GM19099 (cell line): ENCODE results near the gene PRSS56.

Experiments used
- POLR2A ChIP-seq: IDR thresholded peaks from 3 replicates; pipeline ENCODE4 v1.6.1; 2011; ENCODE audit warnings: low read depth; ENCODE audit not compliant: insufficient read length; ENCODE audit errors: extremely low read depth

PRSS56 gene

DNA sequence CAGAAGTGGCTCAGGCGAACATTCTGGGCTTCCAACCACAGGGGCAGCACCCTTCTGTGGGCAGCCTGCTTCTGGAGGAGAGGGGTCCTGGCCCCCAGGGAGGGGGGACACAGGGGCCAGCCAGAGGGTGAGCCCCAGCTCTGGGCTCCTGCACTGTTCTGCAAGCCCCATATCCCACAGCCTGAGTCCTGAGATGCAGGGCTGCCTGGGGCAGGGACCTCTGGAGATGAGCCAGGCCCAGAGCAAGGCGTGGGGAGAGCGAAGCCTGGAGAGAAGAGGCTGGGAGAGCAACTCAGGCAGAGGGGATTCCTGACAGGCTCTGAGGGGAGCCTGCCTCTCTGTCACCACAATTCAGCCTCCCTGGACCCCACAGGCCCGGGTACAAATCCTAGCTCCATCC, 13.5 kb upstream of the PRSS56 start:
- TF ChIP-seq POLR2A: no peak

DNA sequence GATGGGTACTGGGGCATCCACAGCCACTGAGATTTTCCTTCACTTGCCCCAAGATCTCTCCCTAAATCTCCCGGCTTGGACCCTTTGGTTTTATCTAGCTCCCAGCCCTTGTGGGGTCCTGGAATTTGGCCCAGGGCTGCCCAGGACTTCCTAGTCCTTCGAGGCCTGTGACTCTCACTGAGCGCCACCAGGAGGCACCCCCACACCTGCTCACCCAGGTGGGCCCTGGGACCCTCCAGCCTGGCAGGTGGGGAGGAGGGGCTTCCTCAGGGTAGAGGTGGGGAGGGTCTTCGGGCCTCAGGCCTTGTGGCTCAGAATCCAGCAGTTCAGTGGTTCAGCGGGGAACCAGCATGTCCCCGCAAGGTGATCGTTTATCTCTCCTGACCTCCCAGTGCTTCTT, 11.9 kb upstream of the PRSS56 start:
- TF ChIP-seq POLR2A: no peak

DNA sequence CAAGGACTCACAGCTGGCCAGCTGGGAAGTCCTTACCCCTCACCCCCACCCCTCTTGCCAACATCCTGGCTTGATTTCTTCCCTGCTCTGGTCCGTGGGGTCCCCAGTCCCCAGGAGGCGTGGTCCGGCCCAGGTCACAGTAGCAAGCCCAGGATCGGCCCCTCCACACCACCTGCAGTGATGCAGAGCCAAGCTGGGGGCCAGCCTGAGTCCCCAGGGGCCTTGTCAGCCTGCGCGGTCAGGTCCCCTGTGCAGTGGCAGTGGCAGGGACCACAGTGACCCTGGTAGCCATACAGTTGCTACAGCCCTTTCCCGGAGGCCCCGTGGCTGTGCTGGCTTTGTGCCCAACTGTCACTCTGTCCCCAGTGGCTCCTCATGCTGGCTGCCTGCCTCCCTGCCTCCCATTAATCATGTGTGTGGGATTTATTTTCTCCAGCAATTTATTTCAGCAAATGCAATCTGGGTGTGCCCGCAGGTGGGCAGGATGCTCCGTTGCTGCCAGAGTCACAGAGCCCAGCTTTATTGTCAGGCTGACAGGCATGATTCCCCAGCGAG, 8.8 kb upstream of the PRSS56 start:
- no peak for TF ChIP-seq POLR2A

DNA sequence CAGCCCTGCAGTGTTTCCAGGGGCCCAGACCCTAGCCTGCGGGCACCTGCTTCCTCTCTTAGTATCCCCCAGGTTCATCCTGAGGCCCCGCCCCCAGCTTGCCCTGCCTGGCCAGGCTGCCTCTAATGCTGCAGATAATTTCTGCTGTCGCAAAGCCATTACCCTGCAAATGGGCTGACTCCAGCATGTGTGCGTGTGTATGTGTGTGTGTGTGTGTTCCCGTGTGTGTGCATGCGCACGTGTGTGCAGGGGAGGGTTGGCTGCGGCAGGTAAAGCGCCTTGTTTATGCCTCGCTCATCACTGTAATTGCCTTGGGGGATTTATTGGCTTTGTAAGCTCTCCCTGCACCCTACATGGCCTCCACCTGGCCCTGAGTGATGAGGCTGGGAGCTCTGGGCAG, 7.6 kb upstream of the PRSS56 start:
- TF ChIP-seq POLR2A: no peak

DNA sequence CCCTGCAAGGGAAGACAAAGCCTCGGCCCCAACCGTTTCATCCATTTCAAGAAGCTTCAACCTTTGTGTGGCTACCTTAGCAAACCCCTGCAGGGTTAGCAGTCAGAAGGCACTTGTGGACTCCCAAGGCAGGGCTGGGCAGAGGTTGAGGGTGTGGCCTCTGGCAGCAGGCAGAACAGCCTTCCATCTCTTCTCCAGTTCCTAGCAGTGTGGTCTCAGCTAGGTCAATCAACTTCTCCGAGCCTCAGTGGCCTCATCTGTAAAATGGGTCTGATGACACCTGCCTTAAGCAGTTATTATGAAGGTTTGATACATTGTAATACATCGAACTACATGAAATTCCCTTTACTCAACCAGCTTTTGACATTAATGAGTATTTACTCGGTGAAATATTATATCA, 6.8 kb upstream of the PRSS56 start:
- TF ChIP-seq POLR2A: no peak

DNA sequence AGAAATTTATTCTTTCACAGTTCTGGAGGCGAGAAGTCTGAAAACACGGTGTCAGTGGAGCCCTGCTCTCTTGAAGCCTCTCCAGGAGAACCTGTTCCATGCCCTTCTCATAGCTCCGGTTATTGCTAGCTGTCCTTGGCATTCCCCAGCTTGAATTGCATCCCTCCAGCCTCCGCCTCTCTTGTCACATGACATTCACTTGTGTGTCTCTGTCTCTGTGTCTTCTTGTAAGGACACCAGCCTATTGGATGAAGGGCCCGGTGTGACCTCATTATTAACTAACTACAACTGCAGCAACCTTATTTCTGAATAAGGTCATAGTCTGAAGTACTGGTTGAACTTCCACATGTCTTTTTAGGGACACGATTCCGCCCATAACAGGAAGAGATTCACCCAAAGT, 4.5 kb upstream of the PRSS56 start:
- no peak for TF ChIP-seq POLR2A

DNA sequence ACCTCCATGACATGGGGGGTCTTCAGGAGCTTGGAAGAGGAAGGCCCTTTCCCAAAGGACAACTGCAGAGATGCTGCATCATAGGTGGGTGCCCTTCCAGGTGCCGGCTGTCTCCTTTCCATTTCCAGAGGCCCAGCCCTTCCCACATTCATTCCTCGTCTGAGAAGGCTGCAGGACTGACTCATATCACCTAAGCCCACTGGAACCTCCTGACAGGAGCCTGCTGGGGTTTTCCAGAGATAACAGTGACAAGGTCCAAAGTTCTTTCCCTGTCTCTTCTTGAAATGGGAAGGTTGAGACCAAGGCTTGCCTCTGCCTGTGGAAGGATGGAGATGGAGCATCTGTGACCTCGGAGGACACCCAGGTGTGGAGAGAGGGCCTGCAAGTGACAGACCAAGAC, 3.6 kb upstream of the PRSS56 start:
- no peak for TF ChIP-seq POLR2A

DNA sequence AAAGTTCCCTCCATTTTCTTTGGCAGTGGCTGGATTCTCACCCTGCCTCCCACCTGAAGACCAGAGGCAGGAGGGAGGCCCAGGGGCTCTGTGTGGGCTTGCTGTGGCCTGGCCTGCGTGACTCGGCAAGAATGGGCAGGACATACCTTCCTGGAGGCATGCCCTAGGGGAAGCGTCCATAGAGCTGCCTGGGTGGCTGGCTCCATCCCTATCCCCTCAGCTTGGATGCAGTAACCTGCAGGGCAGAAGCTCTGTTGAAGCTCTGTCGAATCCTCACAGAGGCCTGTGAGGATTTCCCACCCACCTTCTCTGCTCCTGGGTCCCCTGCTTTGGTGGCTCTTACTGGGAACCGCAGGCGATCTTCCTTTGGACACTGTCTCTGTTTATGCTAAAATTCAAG, 1.3 kb upstream of the PRSS56 start:
- TF ChIP-seq POLR2A: no peak

DNA sequence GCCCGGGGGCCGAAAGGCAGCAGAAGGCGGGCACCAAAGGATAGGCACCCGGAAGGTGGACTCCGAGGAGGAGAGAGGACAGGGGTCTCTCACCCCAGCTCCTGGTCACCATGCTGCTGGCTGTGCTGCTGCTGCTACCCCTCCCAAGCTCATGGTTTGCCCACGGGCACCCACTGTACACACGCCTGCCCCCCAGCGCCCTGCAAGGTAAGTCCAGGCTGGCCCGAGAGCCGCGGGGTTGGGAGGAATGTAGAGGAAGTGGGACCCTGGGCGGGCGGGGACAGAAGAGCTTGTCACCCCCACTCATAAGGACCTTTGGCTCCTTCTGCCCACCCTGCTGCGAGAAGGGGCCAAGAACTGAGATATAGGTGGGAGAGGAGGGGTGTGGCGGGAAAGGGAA, 301 bp downstream of the PRSS56 start:
- no peak for TF ChIP-seq POLR2A

DNA sequence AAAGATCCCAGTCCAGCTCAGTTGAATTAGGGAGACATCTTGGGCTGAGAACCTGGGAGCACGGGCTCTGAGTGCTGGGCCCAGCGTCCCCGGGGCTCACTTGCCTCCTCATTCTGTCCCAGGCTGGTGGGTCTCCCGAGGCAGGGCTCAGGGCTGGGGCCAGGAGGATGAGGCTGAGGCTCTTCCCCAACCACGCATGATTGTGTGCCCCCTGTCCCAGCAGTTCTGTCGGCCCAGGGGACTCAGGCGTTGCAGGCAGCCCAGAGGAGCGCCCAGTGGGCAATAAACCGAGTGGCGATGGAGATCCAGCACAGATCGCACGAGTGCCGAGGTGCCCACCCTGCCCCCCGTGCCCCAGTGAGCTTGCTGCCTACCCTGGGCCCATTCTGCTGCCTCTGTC, 910 bp downstream of the PRSS56 start:
- no peak for TF ChIP-seq POLR2A

DNA sequence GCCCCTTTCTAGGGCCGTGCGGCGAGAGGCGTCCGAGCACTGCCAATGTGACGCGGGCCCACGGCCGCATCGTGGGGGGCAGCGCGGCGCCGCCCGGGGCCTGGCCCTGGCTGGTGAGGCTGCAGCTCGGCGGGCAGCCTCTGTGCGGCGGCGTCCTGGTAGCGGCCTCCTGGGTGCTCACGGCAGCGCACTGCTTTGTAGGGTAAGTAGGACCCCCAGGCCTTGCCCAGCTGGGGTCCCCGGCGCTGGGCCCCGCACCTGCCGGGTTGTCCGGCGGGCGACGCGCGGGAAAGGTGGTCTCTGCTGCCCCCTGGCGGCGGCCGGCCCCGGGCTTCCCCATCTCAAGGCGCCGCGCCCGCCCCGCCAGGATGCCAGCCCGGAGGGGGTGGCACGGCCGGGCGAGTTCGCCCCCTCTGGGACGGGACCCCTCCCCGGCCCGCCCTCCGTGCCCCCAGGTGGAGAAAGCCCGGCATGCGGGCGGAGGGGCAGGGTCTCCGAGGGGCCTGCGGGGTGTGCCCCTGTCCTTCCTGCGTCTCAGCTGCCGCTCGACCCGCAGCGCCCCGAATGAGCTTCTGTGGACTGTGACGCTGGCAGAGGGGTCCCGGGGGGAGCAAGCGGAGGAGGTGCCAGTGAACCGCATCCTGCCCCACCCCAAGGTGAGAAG, 1.9 kb downstream of the PRSS56 start:
- no peak for TF ChIP-seq POLR2A

DNA sequence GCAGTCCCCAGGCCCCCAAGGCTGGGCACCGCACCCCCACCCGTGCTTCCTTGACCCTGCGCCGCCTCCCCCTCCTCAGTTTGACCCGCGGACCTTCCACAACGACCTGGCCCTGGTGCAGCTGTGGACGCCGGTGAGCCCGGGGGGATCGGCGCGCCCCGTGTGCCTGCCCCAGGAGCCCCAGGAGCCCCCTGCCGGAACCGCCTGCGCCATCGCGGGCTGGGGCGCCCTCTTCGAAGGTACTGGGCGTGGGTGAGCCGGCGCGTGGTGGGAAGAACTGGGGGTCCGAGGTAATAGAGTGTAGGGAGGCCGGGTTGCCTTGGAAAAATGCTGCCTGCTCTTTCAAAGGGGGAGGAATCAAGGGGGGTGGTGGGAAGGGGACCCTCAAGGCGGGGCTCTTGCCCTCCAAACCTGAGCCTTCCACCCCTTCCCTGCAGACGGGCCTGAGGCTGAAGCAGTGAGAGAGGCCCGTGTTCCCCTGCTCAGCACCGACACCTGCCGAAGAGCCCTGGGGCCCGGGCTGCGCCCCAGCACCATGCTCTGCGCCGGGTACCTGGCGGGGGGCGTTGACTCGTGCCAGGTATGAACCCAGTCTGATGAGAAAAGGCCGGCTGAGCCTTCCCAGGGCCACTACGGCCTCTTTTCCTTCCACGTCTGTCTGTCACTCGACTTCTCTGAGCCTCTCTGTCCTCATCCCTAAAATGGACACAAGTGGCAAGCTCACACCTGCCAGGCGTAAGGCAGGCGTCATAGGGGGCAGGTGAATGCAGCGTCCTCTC, 2.6 kb downstream of the PRSS56 start:
- no peak for TF ChIP-seq POLR2A

DNA sequence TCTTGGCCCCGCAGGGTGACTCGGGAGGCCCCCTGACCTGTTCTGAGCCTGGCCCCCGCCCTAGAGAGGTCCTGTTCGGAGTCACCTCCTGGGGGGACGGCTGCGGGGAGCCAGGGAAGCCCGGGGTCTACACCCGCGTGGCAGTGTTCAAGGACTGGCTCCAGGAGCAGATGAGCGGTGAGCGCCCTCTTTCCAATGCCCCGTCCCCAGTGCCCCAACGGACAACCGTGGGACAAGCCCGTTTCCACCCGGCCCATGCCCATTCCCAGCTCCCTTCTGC, 3.2 kb downstream of the PRSS56 start:
- no peak for TF ChIP-seq POLR2A

DNA sequence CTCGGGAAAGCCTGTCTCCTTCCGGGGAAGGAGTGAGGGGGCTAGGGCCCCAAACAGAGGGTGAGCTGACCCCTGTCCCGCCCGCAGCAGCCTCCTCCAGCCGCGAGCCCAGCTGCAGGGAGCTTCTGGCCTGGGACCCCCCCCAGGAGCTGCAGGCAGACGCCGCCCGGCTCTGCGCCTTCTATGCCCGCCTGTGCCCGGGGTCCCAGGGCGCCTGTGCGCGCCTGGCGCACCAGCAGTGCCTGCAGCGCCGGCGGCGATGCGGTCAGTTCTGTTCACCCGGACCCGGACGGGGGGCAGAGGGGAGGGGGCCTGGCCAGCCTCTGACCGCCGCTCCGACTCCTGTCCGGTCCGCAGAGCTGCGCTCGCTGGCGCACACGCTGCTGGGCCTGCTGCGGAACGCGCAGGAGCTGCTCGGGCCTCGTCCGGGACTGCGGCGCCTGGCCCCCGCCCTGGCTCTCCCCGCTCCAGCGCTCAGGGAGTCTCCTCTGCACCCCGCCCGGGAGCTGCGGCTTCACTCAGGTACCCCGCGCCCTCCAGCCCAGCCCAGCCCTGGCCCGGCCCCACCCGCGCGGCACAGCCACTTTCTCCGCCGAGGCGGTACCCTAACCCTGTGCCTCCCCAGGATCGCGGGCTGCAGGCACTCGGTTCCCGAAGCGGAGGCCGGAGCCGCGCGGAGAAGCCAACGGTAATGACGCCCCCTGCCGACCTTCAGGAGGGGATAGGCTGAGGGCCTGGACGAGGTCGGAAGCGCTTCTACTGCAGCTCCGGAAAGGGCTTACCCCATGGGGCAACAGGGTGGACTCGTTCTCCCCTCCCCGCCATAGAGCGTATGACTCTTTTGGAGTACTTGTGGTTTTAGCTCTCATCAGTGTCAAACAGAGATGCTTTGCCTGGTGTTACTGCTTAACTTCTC, 3.8 kb downstream of the PRSS56 start:
- TF ChIP-seq POLR2A: no peak

DNA sequence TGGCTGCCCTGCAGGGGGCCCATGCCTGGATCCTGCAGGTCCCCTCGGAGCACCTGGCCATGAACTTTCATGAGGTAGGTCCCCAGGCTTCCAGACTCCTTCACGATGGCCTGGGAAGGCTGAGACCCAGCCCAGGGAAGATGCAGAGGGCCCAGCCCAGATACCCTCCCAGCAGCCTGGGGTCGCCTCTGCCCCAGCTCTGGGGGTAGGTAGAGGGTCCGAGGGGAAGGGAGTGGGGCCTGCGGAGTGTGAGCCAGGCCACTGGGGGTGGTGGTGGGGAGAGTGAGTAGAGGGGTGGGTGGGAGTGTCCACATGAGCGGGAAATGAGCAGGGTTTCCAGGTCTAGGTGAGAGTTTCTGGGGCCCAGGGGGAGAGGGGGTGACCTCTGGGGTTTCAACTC, 4.6 kb downstream of the PRSS56 start:
- TF ChIP-seq POLR2A: no peak

DNA sequence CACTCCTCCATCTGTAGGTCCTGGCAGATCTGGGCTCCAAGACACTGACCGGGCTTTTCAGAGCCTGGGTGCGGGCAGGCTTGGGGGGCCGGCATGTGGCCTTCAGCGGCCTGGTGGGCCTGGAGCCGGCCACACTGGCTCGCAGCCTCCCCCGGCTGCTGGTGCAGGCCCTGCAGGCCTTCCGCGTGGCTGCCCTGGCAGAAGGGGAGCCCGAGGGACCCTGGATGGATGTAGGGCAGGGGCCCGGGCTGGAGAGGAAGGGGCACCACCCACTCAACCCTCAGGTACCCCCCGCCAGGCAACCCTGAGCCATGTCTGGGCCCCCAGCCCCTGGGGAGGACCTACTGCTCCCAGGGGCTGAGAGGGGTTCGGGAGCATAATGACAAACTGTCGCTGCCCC, 5.0 kb downstream of the PRSS56 start:
- no peak for TF ChIP-seq POLR2A

DNA sequence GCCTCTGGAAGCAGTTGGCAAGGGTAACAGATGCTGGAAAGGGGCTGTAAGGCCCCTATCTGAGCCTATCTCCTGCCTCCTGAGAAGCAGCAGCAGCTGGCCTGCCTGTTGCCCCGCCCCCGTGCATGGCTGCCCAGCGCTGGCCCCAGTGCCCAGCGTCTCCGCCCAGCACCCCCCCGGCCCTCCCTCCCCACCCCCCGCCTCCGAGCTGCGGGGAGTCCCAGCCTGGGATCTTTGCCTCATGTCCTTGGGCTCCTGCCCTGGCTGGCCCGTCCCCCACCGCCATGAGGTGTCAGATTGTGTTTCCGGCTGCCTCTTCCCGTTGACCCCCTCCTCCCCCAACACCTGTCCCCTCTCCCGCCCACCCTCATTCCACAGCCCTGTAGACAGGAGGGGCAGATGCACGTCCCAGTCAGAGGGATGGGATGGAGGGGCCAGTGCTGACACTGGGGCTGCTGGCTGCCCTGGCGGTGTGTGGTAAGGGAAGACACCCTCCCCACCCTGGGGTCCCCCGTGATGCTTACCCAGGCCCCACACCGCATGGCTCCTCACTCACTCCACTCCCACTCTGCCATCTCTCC, 5.7 kb downstream of the PRSS56 start, which contains the start of gene CHRND:
TSS of gene CHRND (plus strand) at position 370 of the 581 bp plus-strand sequence. CDS start at position 426, 56 bp downstream.
- TF ChIP-seq POLR2A: no peak
